Ovary (tissue), 9 donors: Measurements from ENCODE around the gene HSD17B3. TPM values are rescaled to one million over a fixed set of nuclear protein-coding genes. Genes with fewer than 3 reads are reported as not detected.

Source experiments
- DNase-seq, 5 donors: peaks; one replicate each; pipeline ENCODE4 v3.0.0-alpha.2; 2019 to 2020
- H3K27ac ChIP-seq, 2 donors: fragments of 200-600 bp; one replicate each; pipeline versions ENCODE4 v1.5.1 to v1.8.0; 2019 to 2022
- H3K27me3 ChIP-seq: fragments of 200-600 bp; one replicate; pipeline ENCODE4 v1.8.0; 2022
- H3K36me3 ChIP-seq: fragments of 200-600 bp; sonication (generic); one replicate; pipeline ENCODE4 v1.5.1; 2019
- H3K4me1 ChIP-seq: one replicate; pipeline ENCODE4 v1.8.1; 2013; ENCODE audit warnings: mild to moderate bottlenecking, moderate library complexity; ENCODE audit not compliant: insufficient read depth
- H3K4me3 ChIP-seq: fragments of 200-600 bp; sonication (generic); one replicate; pipeline ENCODE4 v1.5.1; 2017
- H3K9me3 ChIP-seq, 2 donors: fragments of 200-600 bp in 1 of 2; sonication (generic) in 1 of 2; one replicate each; pipeline versions ENCODE4 v1.5.1 to v1.8.1; 2013 to 2019; ENCODE audit warnings: mild to moderate bottlenecking in 1 of 2, moderate library complexity in 1 of 2
- EP300 ChIP-seq: sonication (generic); formaldehyde crosslinking; IDR thresholded peaks from one replicate; pipeline ENCODE4 v1.6.1; 2017; ENCODE audit warnings: antibody characterized with exemption
- POLR2A ChIP-seq: fragments of 450-650 bp; IDR thresholded peaks from one replicate; pipeline ENCODE4 v1.6.1; 2017; ENCODE audit warnings: antibody characterized with exemption, mild to moderate bottlenecking, moderate library complexity
- WGBS, 3 donors: extraction: QIAGEN DNeasy Blood & Tissue Kit in 1 of 3; methylation state at CpG; one replicate each; pipeline versions ENCODE4 v1.1.5 to v1.1.7; 2013 to 2017; 5-methylcytosine and 5-hydroxymethylcytosine counted together
- intact Hi-C, 4 donors: fragments of 100-400 bp; cut with DNase I; formaldehyde crosslinking; loops; one replicate each; pipeline versions ENCODE4 v1.11.0 to v1.15.1; 2022 to 2023
- polyA plus RNA-seq, 2 donors: library from polyadenylated mRNA; stranded (reverse); fragments of 200-250 nt in 1 of 2; fragments of 350-450 nt in 1 of 2; fragmentation: Illumina TruSeq in 1 of 2; extraction: RNeasy Lipid Tissue Mini Kit (QIAGEN cat#74804) in 1 of 2; gene quantifications; one replicate each; pipeline ENCODE4 v1.2.3, GENCODE V29; 2013 to 2014
- total RNA-seq, 7 donors: library from RNA; depleted of rRNA in 2 of 7; stranded (reverse); fragments of >200 nt in 2 of 7; fragmentation: NEBNext Ultra II Directional in 3 of 7; extraction: Animal tissue kit (Norgen Biotek cat#: 25700) in 3 of 7; gene quantifications; one replicate each; pipeline versions ENCODE4 v1.1.0 to v1.2.4, GENCODE V29; 2016 to 2023
- TF ChIP-seq, protein P1 (sequence below), 3 donors: fragments of 450-650 bp in 2 of 3; fragments of 200-600 bp in 1 of 3; IDR thresholded peaks; one replicate each; pipeline versions ENCODE4 v1.5.1 to v1.8.0; 2016 to 2022; ENCODE audit warnings: antibody characterized with exemption in 3 of 3, mild to moderate bottlenecking in 1 of 3
- donor health status: DM: no; HTN: no; CAD: no; lungs with moderate emphysema.
- donor health status: DM: no; HTN: no; CAD: no.
- donor health status: Bipolar disorder and iron deficiency.
- donor health status: DM: yes; HTN: yes; CAD: no.
- donor health status: DM: no; HTN: no; CAD: no.
- donor health status: DM: yes; HTN: yes; CAD: no.

The HSD17B3 gene
- total and polyA plus RNA-seq, 9 donors: 0.51 to 2.0 (median 0.69) TPM; not detected in 2

DNA sequence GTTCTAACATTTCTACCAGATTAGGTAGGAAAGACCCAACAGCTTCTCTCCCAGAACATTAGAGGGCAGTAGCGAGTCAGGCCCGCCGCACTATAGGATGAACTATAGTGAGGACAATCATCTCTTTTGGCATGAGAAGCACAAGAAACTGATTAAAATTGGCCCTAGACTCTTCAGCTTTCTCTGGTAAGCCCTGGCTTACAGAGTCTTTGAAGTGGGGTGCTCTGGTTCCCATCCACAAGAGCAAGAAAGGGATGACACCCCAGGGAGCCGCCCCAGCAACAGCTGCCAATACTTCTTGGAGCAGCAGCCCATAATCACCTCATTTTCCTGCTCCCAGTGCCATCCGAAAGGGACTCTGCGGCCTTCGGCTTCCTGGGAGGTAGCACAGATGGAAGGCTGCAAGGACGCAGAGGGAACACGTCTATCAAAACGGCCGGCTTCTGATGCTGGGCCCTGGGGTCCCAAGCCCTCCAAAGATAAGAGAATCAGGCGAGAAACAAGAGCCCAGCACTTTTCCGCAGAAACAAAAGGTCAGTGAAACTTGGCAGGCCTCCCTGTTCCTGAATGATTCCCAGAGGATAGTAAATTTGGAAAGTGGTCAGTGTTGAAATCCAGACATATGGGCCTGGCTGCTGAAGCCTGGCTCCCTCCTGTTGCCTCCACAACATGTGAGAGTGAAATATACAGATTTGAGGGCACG is 69.3 kb downstream of the HSD17B3 start:
- H3K4me3 ChIP-seq: no peak overlapping the region
- WGBS, 3 donors: 3 to 12% (median 11%) methylated on average over 14 of the region's 14 CpGs

DNA sequence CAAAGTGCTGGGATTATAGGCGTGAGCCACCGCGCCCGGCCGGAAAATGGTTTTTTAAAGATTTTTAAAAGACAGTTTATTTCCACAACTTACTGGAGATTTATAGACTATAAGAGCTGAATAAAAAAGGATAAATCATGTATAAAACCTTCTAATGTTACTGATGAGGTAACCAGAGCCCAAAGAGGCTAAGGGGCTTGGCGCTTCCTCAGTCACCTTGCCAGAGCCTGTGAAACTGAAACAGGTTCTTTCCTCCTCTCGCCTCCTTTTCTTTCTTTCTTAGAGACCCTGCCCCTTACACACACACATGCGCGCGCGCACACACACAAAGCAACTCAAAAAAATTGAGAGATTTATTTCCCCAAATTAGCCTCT is 69.8 kb downstream of the HSD17B3 start:
- no peak for DNase-seq
- H3K9me3 ChIP-seq: no peaks in the 10 kb centered on the region
- TF ChIP-seq EP300 (no peak), POLR2A (no peak)
- TF ChIP-seq, protein P1, sequence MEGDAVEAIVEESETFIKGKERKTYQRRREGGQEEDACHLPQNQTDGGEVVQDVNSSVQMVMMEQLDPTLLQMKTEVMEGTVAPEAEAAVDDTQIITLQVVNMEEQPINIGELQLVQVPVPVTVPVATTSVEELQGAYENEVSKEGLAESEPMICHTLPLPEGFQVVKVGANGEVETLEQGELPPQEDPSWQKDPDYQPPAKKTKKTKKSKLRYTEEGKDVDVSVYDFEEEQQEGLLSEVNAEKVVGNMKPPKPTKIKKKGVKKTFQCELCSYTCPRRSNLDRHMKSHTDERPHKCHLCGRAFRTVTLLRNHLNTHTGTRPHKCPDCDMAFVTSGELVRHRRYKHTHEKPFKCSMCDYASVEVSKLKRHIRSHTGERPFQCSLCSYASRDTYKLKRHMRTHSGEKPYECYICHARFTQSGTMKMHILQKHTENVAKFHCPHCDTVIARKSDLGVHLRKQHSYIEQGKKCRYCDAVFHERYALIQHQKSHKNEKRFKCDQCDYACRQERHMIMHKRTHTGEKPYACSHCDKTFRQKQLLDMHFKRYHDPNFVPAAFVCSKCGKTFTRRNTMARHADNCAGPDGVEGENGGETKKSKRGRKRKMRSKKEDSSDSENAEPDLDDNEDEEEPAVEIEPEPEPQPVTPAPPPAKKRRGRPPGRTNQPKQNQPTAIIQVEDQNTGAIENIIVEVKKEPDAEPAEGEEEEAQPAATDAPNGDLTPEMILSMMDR (IDR thresholded peaks at IDR 0.05): no peak
- peaks cover 5% of the 10 kb centered on the region for H3K4me1 ChIP-seq
- WGBS, 3 donors: 52 to 54% (median 53%) methylated on average over 11 of the region's 11 CpGs
- no peaks in the 10 kb centered on the region for H3K36me3 ChIP-seq
- intact Hi-C loops: loop anchor here in 2 of 4 donors (5.0 kb wide), 1 partner anchor 85 kb away; no protein-coding TSS in a partner anchor
- H3K4me3 ChIP-seq: no peak overlapping the region
- peak overlapping the region in 1 of 2 donors; percentile 4 for H3K27ac ChIP-seq
- H3K27me3 ChIP-seq: no peaks in the 10 kb centered on the region

More for the DNA sequence above, 69.3 kb downstream of the HSD17B3 start:
- Histone ChIP-seq H3K36me3 (no peaks in the 10 kb centered on the region), H3K27ac (peak overlapping the region in 1 of 2 donors; percentile 4), H3K4me1 (peaks cover 5% of the 10 kb centered on the region), H3K9me3 (no peaks in the 10 kb centered on the region), H3K27me3 (no peaks in the 10 kb centered on the region)
- TF ChIP-seq, protein P1 (IDR thresholded peaks at IDR 0.05): peak; percentile 32 to 76 (median 71)
- no peak for TF ChIP-seq POLR2A
- intact Hi-C loops: loop anchor here in 2 of 4 donors (5.0 kb wide), 1 partner anchor 85 kb away; no protein-coding TSS in a partner anchor
- DNase-seq: peak; percentile 64 to 85 (median 82)

DNA sequence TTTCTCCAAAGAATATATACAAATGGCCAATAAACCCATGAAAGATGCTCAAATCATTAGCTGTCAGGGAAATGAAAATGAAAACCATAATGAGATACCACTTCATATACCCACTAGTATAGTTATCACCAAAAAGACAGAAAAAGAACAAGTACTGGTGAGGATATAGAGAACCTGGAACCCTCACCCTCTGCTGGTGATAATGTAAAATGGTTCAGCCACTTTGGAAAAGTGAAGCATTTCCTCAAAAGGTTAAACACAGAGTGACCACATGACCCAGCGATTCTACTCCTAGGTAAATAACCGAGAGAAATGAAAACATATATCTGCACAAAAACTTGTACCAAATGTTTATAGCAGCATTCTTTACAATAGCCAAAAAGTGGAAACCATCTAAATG is 72.0 kb downstream of the HSD17B3 start:
- Histone ChIP-seq H3K4me1 (peaks cover 4% of the 10 kb centered on the region), H3K4me3 (no peak overlapping the region), H3K27ac (no peak overlapping the region), H3K9me3 (no peaks in the 10 kb centered on the region), H3K36me3 (no peaks in the 10 kb centered on the region), H3K27me3 (no peaks in the 10 kb centered on the region)
- TF ChIP-seq, protein P1 (IDR thresholded peaks at IDR 0.05): no peak
- TF ChIP-seq POLR2A: no peak
- no peak for TF ChIP-seq EP300
- WGBS, 3 donors: 78 to 87% (median 85%) methylated on average over 2 of the region's 2 CpGs
- no peak for DNase-seq
- intact Hi-C loops: loop anchor here in 2 of 4 donors (5.0 kb wide), 1 partner anchor 87 kb away; no protein-coding TSS in a partner anchor

DNA sequence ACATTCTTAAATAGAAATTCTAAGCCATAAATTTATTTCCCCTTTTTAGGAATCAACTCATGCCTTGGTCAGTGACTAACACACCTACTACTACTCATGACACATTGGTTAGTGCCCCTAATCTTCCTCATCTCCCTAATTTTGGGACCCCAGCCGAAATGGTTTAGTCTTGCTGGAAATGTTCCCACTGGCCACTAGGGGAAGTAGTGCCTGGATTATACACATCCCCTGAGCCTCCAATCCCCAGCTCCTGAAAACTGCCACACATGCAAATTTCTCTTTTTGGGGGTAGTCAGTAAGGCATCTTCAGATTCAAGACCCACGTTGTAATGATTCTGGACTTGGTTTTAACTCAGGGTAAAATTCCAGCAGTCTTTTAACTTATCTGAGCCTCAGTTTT is 79.8 kb downstream of the HSD17B3 start:
- 39 to 57% (median 57%) methylated on average over 2 of the region's 2 CpGs for WGBS, 3 donors
- Histone ChIP-seq H3K36me3 (no peaks in the 10 kb centered on the region), H3K4me3 (no peak overlapping the region), H3K4me1 (peaks cover 4% of the 10 kb centered on the region), H3K27ac (no peak overlapping the region), H3K27me3 (no peaks in the 10 kb centered on the region), H3K9me3 (no peaks in the 10 kb centered on the region)
- no peak for TF ChIP-seq POLR2A
- TF ChIP-seq EP300: no peak
- TF ChIP-seq, protein P1 (IDR thresholded peaks at IDR 0.05): no peak
- DNase-seq: no peak
- intact Hi-C loops: no loop called here
